Stimulated activated naive B cell treated with anti-CD40 and anti-IgM and Interleukin-4, amounts not matched to agents 10 μg/mL and 1 μg/mL and 100 μg/mL, for 72 hours (primary cell): ENCODE results near the gene THOC6.
A peak's percentile ranks its signal among the peaks of the same experiment; 100 is the strongest.

Source experiments
- ATAC-seq, 2 donors: fragments of 150-1000 bp; cut with Tn5 transposase; replicated peaks; 2 replicates each; pipeline ENCODE4 v1.10.0; 2021; ENCODE audit warnings: moderate library complexity in 1 of 2
- DNase-seq: peaks from one replicate; pipeline ENCODE4 v3.0.0; 2021
- H3K27ac Mint-ChIP-seq: one replicate; pipeline ENCODE4 v1.8.0; 2022; ENCODE audit warnings: mild to moderate bottlenecking, mixed read lengths
- H3K27me3 Mint-ChIP-seq, 2 donors: one replicate each; pipeline ENCODE4 v1.8.0; 2022; ENCODE audit warnings: mixed read lengths in 2 of 2
- H3K36me3 Mint-ChIP-seq, 2 donors: one replicate each; pipeline ENCODE4 v1.8.0; 2022; ENCODE audit warnings: mixed read lengths in 2 of 2, mild to moderate bottlenecking in 1 of 2
- H3K4me1 Mint-ChIP-seq, 2 donors: one replicate each; pipeline ENCODE4 v1.8.0; 2022; ENCODE audit warnings: mixed read lengths in 2 of 2, mild to moderate bottlenecking in 1 of 2
- H3K4me3 Mint-ChIP-seq, 2 donors: one replicate each; pipeline ENCODE4 v1.8.0; 2022; ENCODE audit warnings: mild to moderate bottlenecking in 2 of 2, mixed read lengths in 2 of 2, moderate library complexity in 1 of 2
- H3K9me3 Mint-ChIP-seq, 2 donors: one replicate each; pipeline ENCODE4 v1.8.0; 2022; ENCODE audit warnings: mixed read lengths in 2 of 2, mild to moderate bottlenecking in 1 of 2

The THOC6 gene

GRCh38 chr16:3004319-3004718 is 19.5 kb upstream of the THOC6 start:
- Mint-ChIP-seq H3K4me3 (peak overlapping the region in 1 of 2 donors; percentile 76), H3K36me3 (no peaks in the 10 kb centered on the region), H3K27ac (no peak overlapping the region), H3K27me3 (peaks cover 16 to 20% of the 10 kb centered on the region in 2 donors), H3K9me3 (no peaks in the 10 kb centered on the region), H3K4me1 (peaks cover 23 to 29% of the 10 kb centered on the region in 2 donors)
- ATAC-seq, result peak; percentile 17 to 23
- DNase-seq, result no peak

DNA sequence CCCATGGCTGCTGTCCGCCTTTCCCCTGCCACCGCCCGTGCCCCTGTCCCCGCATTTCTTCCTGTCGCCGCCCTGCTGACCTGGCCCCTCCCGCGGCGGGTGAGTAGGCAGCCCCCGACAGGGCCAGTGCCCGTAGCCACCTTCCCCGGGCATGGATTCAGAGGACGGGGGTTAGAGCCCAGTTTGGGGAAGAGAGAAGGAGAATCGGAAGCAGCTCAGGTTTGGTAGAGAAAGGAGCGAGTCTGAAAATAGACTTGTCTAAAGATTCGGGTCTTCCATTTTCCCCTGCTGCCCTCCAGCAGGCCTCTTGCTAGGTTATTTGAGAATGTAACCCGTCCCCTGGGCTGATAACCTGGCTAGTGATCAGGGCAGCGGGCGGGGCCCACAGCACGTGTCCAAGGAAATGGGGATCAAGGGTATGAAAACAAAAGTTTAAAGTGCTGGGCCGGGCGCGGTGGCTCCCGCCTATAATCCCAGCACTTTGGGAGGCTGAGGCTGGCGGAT is 19.0 kb upstream of the THOC6 start:
- H3K27ac Mint-ChIP-seq, result peak overlapping the region; percentile 20
- H3K4me3 Mint-ChIP-seq, result peak overlapping the region; percentile 76 to 78
- DNase-seq, result no peak
- peaks cover 23 to 29% of the 10 kb centered on the region in 2 donors for H3K4me1 Mint-ChIP-seq
- no peaks in the 10 kb centered on the region for H3K9me3 Mint-ChIP-seq
- no peaks in the 10 kb centered on the region for H3K36me3 Mint-ChIP-seq
- peaks cover 13 to 17% of the 10 kb centered on the region in 2 donors for H3K27me3 Mint-ChIP-seq
- ATAC-seq, result no peak

- H3K27me3 Mint-ChIP-seq, result peaks cover 5 to 16% of the 10 kb centered on the region in 2 donors
- peaks cover 25 to 29% of the 10 kb centered on the region in 2 donors for H3K4me1 Mint-ChIP-seq
- no peaks in the 10 kb centered on the region for H3K36me3 Mint-ChIP-seq
- DNase-seq (no peak), ATAC-seq (no peak)
- H3K9me3 Mint-ChIP-seq, result no peaks in the 10 kb centered on the region
- no peak overlapping the region for H3K4me3 Mint-ChIP-seq
- H3K27ac Mint-ChIP-seq, result no peak overlapping the region
Observed at GRCh38 chr16:3007059-3007956, 16.5 kb upstream of the THOC6 start.

GRCh38 chr16:3007957-3008689 is 15.7 kb upstream of the THOC6 start:
- Mint-ChIP-seq H3K4me1 (peaks cover 26 to 29% of the 10 kb centered on the region in 2 donors), H3K9me3 (no peaks in the 10 kb centered on the region), H3K4me3 (peak overlapping the region; percentile 10 to 57), H3K27ac (peak overlapping the region; percentile 33), H3K27me3 (peaks cover 5 to 24% of the 10 kb centered on the region in 2 donors), H3K36me3 (no peaks in the 10 kb centered on the region)
- DNase-seq, result no peak
- ATAC-seq, result no peak

- peaks cover 26 to 29% of the 10 kb centered on the region in 2 donors for H3K4me1 Mint-ChIP-seq
- no peaks in the 10 kb centered on the region for H3K9me3 Mint-ChIP-seq
- ATAC-seq, result no peak
- no peak overlapping the region for H3K27ac Mint-ChIP-seq
- no peak for DNase-seq
- no peak overlapping the region for H3K4me3 Mint-ChIP-seq
- H3K36me3 Mint-ChIP-seq, result no peaks in the 10 kb centered on the region
- peaks cover 10 to 30% of the 10 kb centered on the region in 2 donors for H3K27me3 Mint-ChIP-seq
Observed at GRCh38 chr16:3008690-3009037, 15.2 kb upstream of the THOC6 start.

- no peak for ATAC-seq
- Mint-ChIP-seq H3K4me3 (no peak overlapping the region), H3K27me3 (peaks cover 15 to 41% of the 10 kb centered on the region in 2 donors)
Observed at GRCh38 chr16:3009568-3010390, 14.1 kb upstream of the THOC6 start.

GRCh38 chr16:3010510-3010909 is 13.3 kb upstream of the THOC6 start:
- H3K4me3 Mint-ChIP-seq, result no peak overlapping the region
- H3K36me3 Mint-ChIP-seq, result no peaks in the 10 kb centered on the region
- peaks cover 16 to 45% of the 10 kb centered on the region in 2 donors for H3K27me3 Mint-ChIP-seq
- H3K4me1 Mint-ChIP-seq, result peaks cover 22 to 23% of the 10 kb centered on the region in 2 donors
- no peaks in the 10 kb centered on the region for H3K9me3 Mint-ChIP-seq
- DNase-seq (no peak), ATAC-seq (no peak)
- no peak overlapping the region for H3K27ac Mint-ChIP-seq

More at GRCh38 chr16:3009568-3010390, 14.1 kb upstream of the THOC6 start:
- H3K4me1 Mint-ChIP-seq, result peaks cover 25 to 26% of the 10 kb centered on the region in 2 donors
- DNase-seq, result no peak
- no peaks in the 10 kb centered on the region for H3K9me3 Mint-ChIP-seq
- H3K36me3 Mint-ChIP-seq, result no peaks in the 10 kb centered on the region
- no peak overlapping the region for H3K27ac Mint-ChIP-seq

- Mint-ChIP-seq H3K9me3 (no peaks in the 10 kb centered on the region), H3K27me3 (peaks cover 24 to 46% of the 10 kb centered on the region in 2 donors), H3K4me3 (no peak overlapping the region), H3K36me3 (no peaks in the 10 kb centered on the region), H3K27ac (no peak overlapping the region), H3K4me1 (peaks cover 16 to 18% of the 10 kb centered on the region in 2 donors)
- DNase-seq (no peak), ATAC-seq (no peak)
Observed at GRCh38 chr16:3012246-3012645, 11.6 kb upstream of the THOC6 start.

DNA sequence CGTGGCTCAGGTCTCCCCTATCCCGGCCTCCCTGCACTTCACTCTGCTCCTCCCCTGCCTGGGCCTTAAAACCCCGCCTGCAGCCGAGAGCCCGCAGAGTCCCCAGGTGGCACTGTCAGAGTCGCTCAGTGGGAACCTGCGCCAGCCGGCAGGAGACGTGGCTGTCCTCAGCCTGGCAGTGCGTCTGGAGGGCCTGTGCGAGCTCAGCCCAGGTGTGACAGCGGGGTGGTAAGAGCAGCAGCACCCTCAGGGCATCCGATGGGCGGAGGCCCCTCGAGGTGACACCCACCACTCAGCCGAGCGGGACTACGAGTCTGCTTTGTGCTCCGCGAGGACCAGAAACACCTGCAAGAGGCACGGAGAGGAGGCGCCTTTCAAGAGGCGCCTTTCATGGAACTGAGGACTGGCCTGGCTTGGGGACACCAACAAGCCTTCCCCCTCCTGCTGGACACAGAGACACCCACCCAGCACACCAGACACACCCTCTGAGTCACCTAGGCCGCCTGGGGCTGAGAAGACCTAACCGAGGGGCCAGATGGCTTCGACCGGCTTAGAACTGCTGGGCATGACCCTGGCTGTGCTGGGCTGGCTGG is 10.9 kb upstream of the THOC6 start, which contains the start of gene CLDN9:
CLDN9 (plus strand) TSS at position 96 of the 593 bp plus-strand sequence; CDS start at position 536, 440 bp downstream.
- H3K27ac Mint-ChIP-seq, result no peak within 1 kb of the TSS
- no peak within 1 kb of the TSS for H3K4me3 Mint-ChIP-seq
- peak; percentile 36 to 66 for ATAC-seq
- H3K27me3 Mint-ChIP-seq, result peaks cover 25 to 51% of the 10 kb centered on the region in 2 donors
- peaks cover 11 to 12% of the 10 kb centered on the region in 2 donors for H3K4me1 Mint-ChIP-seq
- no peaks in the 10 kb centered on the region for H3K9me3 Mint-ChIP-seq
- no peak for DNase-seq
- H3K36me3 Mint-ChIP-seq, result no peaks in the 10 kb centered on the region

DNA sequence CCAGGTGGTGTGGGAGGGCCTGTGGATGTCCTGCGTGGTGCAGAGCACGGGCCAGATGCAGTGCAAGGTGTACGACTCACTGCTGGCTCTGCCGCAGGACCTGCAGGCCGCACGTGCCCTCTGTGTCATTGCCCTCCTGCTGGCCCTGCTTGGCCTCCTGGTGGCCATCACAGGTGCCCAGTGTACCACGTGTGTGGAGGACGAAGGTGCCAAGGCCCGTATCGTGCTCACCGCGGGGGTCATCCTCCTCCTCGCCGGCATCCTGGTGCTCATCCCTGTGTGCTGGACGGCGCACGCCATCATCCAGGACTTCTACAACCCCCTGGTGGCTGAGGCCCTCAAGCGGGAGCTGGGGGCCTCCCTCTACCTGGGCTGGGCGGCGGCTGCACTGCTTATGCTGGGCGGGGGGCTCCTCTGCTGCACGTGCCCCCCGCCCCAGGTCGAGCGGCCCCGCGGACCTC is 10.3 kb upstream of the THOC6 start:
- ATAC-seq, result no peak

GRCh38 chr16:3013998-3014690 is 9.7 kb upstream of the THOC6 start:
- Mint-ChIP-seq H3K4me1 (peaks cover 5 to 11% of the 10 kb centered on the region in 2 donors), H3K4me3 (no peak overlapping the region), H3K27ac (no peak overlapping the region), H3K36me3 (no peaks in the 10 kb centered on the region), H3K9me3 (no peaks in the 10 kb centered on the region), H3K27me3 (peaks cover 25 to 62% of the 10 kb centered on the region in 2 donors)
- no peak for DNase-seq
- ATAC-seq, result no peak

More for the DNA sequence above, 10.3 kb upstream of the THOC6 start:
- H3K9me3 Mint-ChIP-seq, result no peaks in the 10 kb centered on the region
- peaks cover 25 to 57% of the 10 kb centered on the region in 2 donors for H3K27me3 Mint-ChIP-seq
- no peak overlapping the region for H3K4me3 Mint-ChIP-seq
- no peaks in the 10 kb centered on the region for H3K36me3 Mint-ChIP-seq
- H3K27ac Mint-ChIP-seq, result no peak overlapping the region
- H3K4me1 Mint-ChIP-seq, result peaks cover 7 to 12% of the 10 kb centered on the region in 2 donors
- no peak for DNase-seq

DNA sequence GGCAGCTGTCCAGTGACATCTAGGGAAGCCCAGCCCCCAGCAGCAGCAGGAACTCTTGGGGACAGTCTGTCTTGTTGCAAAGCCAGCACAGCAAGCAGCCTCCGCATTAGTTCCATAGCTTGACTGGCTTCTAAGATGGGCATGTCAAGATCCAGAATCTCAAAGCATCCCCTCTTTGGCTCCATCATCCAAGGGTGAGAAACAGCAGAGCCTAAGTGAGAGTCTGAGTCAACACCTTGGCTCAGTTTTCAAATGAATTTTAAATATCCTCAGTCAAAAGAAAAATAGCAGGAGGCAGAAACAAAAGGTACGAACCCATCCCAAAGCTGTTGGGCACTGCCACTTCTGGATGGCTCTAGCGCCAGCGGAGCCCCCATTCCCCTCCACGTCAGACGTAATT is 8.9 kb upstream of the THOC6 start:
- Mint-ChIP-seq H3K9me3 (no peaks in the 10 kb centered on the region), H3K4me3 (no peak overlapping the region), H3K36me3 (no peaks in the 10 kb centered on the region), H3K27ac (no peak overlapping the region), H3K4me1 (peaks cover 9 to 18% of the 10 kb centered on the region in 2 donors), H3K27me3 (peaks cover 25 to 62% of the 10 kb centered on the region in 2 donors)
- DNase-seq (no peak), ATAC-seq (no peak)
